CD1c-positive myeloid dendritic cell (primary cell): Measurements from ENCODE around the gene PSME2.

Experiments used
- DNase-seq: peaks from one replicate; pipeline ENCODE4 v3.0.0-alpha.2; 2016; ENCODE audit errors: extremely low spot score

PSME2 gene

GRCh38 chr14:24151404-24152080, 5.1 kb upstream of the PSME2 start:
- DNase-seq: no peak

- no peak for DNase-seq
These were observed 4.6 kb upstream of the PSME2 start for GRCh38 chr14:24150993-24151392.

GRCh38 chr14:24150567-24150966, 4.2 kb upstream of the PSME2 start:
- DNase-seq: no peak

DNA sequence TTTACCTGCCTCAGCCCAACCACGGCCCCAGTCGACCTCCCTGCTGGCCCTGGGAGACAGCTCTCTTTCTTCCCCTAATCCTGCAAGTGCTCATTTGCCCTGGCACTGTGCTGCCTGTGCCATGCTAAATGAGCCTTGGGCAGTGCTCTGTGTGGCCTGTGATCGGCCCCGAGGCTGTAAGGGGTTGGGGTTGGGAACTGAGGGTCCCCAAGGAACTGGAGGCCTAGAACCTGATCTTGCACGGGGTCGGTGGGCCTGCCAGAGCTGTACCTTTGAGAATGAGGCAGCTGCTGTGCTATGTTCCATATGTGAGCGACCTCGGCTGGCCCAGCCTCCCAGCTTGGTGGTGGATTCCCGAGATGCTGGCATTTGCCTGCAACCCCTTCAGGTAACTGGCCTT, 3.7 kb upstream of the PSME2 start:
- no peak for DNase-seq

DNA sequence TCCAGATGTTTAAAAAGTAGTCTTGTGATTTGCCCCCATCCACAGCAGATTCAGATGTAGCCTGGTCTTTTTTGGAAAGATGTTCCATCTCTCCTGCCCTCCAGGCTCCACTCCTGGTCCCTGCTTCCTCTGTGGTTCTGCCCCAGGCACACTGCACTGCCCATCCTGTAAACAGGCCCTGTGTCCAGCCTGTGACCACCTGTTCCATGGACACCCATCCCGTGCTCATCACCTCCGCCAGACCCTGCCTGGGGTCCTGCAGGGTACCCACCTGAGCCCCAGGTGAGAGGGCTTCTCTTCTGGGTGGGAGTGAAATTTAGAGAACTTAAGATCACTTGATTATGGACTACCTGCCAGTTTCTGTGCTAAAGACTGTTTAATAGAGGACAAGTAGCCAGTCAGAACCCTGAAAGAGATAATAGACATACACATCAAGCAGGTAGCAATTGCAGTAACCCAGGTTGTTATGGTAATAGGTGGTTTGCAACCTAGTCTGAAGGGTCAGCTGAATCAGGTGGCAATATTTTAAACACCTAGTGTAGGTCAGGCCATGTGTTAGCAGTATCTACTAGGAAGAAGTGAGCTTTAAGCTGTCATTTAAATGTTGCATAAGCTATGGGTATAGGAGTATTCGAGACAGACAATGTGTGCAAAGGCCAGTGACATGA, 3.0 kb upstream of the PSME2 start:
- no peak for DNase-seq

DNA sequence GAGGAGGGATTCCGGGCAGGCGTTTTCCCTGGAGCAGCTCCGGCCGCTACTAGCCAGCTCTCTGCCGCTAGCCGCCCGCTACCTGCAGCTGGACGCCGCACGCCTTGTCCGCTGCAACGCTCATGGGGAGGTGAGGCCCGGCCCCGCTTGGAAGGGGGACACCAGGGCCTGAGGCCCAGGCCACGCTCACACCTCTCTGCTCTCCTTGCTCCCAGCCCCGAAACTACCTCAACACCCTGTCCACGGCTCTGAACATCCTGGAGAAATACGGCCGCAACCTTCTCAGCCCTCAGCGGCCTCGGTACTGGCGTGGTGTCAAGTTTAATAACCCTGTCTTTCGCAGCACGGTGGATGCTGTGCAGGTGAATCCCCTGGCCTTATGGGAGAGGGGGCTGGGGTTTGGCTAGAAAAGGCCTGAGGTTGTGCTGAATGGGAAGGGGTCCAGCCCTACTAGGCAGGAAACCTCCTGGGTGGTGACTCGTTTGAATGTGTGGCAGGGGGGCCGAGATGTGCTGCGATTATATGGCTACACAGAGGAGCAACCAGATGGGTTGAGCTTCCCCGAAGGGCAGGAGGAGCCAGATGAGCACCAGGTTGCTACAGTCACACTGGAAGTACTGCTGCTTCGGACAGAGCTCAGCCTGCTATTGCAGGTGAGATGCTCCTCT, 1.5 kb upstream of the PSME2 start:
- DNase-seq: no peak

DNA sequence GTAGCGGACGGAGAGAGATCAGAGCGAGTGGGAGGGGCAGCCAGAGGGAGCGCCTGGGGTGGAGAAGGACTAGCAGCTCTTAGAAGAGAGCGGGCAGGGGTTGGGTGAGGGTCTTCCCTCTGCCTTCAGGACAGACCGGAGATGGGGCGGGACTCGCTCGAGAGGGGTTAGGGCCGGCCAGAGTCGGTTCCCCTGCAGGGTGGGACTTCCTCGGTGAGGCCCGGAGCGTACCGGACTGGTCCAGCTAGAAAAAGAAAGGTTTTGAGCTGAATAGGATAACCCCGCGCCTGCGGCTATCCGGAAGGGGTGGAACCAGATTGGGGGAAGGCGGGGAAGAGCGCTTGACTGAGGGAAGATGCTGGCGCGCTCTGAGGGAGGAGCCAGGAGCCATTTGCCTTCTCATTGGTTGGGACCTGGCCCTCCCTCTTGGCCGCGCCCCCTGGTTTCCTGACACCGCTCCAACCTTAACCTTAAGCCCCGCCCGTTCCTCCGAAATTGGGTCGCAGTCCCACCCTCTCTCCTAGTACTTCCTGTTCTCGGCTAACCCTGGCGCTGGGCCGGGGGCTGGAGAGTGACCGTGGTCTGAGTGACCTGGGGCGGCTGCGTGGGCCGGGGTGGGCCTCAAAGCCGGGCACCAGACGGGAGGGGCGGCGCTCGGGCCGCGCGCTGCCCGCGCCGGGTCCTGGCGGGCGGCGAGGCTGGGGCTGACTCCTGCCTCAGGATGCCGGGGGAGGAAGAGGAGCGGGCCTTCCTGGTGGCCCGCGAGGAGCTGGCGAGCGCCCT, 759 bp upstream of the PSME2 start, which contains the start of gene RNF31:
Gene RNF31 (plus strand): TSS at position 521 of the 783 bp plus-strand sequence. CDS start 201 bp downstream, at position 722.
- DNase-seq: peak; percentile 99

DNA sequence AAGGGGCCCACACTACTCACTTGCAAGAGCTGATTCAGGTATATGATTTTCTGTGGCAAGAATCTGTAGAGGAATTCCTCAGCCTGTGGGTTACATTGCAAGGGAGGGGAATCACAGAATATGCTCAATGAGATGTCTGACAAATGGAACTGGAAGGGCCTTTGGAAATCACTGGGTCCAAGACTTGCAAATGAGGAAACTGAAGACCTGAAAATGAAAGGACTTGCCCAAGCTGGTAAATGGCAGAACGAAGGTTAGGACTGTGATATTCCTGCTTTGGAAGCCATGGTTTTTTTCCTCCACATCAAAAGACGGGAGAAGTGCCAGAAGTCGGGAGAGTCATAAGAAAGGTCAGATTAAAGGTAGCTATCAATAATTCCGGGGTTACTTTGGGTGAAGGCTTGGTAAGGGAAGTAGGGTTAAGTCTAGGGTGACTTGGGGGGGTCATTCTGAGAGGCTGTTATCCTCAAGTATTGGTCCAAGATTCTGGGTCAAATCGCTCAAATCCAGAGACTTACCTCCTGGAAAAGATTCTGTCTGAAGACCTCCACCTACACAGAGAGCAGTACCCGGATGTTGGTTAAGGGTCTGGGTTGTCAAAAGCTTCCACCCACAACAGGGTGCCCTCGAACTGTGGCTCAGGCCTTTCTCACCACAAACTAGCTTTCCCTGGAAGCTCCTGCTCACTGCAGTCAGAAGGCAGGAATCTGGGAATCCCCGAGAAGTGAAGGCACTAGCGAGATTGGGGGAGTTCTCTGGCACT, 539 bp downstream of the PSME2 start:
- peak; percentile 36 for DNase-seq

- DNase-seq: no peak
These were observed 1.2 kb downstream of the PSME2 start for GRCh38 chr14:24145219-24145618.

DNA sequence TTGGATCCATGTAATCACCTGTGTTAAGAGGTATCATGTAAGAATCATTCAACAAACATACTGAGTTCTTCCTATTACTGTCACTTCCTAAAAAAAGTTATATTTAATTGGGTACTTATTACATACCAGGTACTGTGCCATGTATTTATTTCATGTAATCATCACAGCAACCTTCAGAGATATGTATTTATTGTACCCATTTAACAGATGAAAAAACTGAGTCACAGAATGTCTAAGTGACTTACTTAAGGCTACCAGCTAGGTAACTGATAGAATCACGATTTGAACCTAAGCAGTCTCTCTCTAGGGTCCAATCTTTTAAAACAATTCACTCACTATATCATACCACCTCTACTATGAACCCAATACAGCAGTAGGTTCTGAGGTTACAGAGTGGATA, 2.0 kb downstream of the PSME2 start:
- DNase-seq: no peak

DNA sequence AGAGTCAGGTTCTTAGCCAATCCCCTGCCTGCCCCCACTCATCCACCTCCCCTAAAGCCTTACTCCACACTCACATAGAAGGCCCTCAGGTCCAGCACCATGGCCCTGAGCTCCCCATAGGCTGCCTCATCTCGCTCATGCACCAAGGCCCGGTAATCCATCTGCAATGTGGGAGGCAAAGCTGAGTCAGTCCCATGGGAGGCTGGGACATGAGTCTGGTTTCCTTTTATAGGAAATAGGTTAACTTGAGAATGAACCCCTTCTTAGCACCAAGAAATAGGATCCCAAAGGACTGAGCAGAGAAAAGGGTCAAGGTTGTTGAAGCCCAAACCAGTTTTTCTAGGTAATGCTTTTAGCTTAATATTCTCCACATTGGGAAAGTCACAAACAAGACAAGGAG, 2.9 kb downstream of the PSME2 start:
- DNase-seq: no peak

GRCh38 chr14:24141097-24141880, 5.1 kb downstream of the PSME2 start, which contains the start of gene EMC9:
Gene EMC9, minus strand, starts transcription at chr14:24141591. Its CDS starts 287 bp downstream, at chr14:24141304.
- peak; percentile 100 for DNase-seq

DNA sequence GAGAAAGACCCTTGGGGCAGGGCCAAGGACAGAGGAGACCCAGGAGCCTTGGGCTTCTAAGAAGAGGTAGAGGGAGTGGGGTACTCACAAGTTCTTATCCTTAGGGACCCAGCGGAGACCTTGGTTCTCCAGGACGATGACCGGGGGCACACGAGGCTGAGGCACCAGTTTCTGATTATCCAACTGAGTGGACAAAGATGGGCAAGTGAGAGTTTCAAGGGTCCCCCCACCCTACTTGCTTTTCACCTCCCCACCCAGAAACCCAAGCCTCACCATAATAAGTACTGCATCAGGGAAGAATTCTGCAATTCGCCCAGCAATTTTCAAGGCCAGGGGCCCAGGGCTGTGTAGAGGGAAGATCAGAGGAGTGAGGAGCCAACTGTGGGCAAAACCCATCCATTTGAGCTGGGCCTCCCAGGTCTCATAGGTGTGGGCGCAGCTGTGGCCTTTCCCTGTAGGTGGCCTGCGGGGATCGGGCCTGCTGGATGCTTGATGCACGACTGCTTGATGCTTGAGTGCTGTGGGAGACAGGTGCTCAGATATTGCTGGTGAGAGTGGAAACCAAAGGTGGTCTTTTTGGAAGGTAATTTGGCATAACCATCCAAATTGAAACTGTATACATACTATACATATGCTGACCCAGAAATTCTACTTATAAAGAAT, 7.0 kb downstream of the PSME2 start:
- DNase-seq: no peak

GRCh38 chr14:24138396-24139271, 7.8 kb downstream of the PSME2 start:
- DNase-seq: no peak

- no peak for DNase-seq
These were observed 8.6 kb downstream of the PSME2 start for GRCh38 chr14:24137529-24138395.

- no peak for DNase-seq
These were observed 9.5 kb downstream of the PSME2 start for GRCh38 chr14:24136684-24137528.
